H1 (cell line): ENCODE results near the gene TTBK2. TPM values are rescaled to one million over a fixed set of nuclear protein-coding genes. Genes with fewer than 3 reads are reported as not detected.

Experiments
- ATF3 ChIP-seq: IDR thresholded peaks from 2 replicates; pipeline ENCODE4 v1.6.1; 2011; ENCODE audit warnings: low read depth, mild to moderate bottlenecking, low read length; ENCODE audit not compliant: insufficient read depth
- CEBPB ChIP-seq: IDR thresholded peaks from 2 replicates; pipeline ENCODE4 v1.6.1; 2012; ENCODE audit warnings: low read depth, low read length
- CTBP2 ChIP-seq: IDR thresholded peaks from 2 replicates; pipeline ENCODE4 v1.7.0; 2011; ENCODE audit warnings: borderline replicate concordance, mild to moderate bottlenecking, moderate library complexity, mixed read lengths, low read length; ENCODE audit not compliant: insufficient read depth, insufficient read length
- EZH2 ChIP-seq: fragments of 200-600 bp; sonication (generic); IDR thresholded peaks from 2 replicates; pipeline ENCODE4 v1.7.1; 2012; ENCODE audit warnings: low read depth, mild to moderate bottlenecking, moderate library complexity, low read length, inconsistent platforms; ENCODE audit not compliant: severe bottlenecking
- KDM1A ChIP-seq: fragments of 200-600, 300-600 bp; sonication (generic); IDR thresholded peaks from 2 replicates; pipeline ENCODE4 v1.7.1; 2016; ENCODE audit warnings: mild to moderate bottlenecking, low read length, borderline replicate concordance
- SIX5 ChIP-seq: IDR thresholded peaks from 2 replicates; pipeline ENCODE4 v1.6.1; 2011; ENCODE audit warnings: mild to moderate bottlenecking, low read depth, low read length
- polyA plus RNA-seq, 7 experiments: library from polyadenylated mRNA; depleted of rRNA in 3 of 7; stranded (reverse) in 5 of 7; unstranded in 2 of 7; fragments of >200 nt in 5 of 7; fragments of 200-250 nt in 2 of 7; gene quantifications; 1 replicate in 5 of 7; 2 replicates in 1 of 7; 4 replicates in 1 of 7; pipeline versions ENCODE4 v1.2.1 to v1.2.3, GENCODE V29; 2011 to 2013; ENCODE audit warnings: missing spikeins in 2 of 7, mixed read lengths in 2 of 7
- total RNA-seq: library from RNA; stranded (reverse); fragmentation: NEBNext Ultra II Directional; extraction: Animal tissue kit (Norgen Biotek cat#: 25700); gene quantifications from 2 replicates; pipeline ENCODE4 v1.2.1, GENCODE V29; 2021
- TF ChIP-seq, protein P1 (sequence below), 3 experiments: IDR thresholded peaks; 1 replicate in 2 of 3; 2 replicates in 1 of 3; pipeline versions ENCODE4 v1.5.1 to v1.6.1; 2011; ENCODE audit warnings: low read length in 3 of 3, mild to moderate bottlenecking in 3 of 3, inconsistent platforms in 2 of 3, low read depth in 1 of 3, moderate library complexity in 1 of 3; ENCODE audit not compliant: insufficient read depth in 1 of 3; ENCODE audit errors: control extremely low read depth in 1 of 3

TTBK2 gene
- total and polyA plus RNA-seq, 2 of the 8 experiments (the other 6 are each of a cell fraction or from before 2014, with no cell fraction given) = 2.7 to 18.2 TPM

DNA sequence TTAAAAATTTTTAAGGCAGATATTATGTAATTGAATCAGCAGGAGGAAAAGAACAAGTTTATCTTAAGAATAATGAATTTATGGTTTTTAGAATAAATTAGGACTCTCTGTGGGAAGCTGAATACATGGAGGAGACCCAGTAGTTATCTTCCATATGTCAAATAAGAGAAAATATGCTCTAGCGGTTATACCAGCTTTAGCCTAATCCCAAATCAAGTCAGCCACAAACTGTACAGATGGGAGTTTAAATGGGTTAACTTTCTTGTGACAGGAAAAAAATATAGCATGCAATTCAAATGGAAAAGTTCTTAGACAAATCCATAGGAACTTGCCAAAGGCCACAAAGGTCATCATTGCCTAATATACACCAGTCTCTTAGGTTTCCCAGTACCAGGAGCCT is 84.3 kb downstream of the TTBK2 start (continued):
- TF ChIP-seq, protein P1, sequence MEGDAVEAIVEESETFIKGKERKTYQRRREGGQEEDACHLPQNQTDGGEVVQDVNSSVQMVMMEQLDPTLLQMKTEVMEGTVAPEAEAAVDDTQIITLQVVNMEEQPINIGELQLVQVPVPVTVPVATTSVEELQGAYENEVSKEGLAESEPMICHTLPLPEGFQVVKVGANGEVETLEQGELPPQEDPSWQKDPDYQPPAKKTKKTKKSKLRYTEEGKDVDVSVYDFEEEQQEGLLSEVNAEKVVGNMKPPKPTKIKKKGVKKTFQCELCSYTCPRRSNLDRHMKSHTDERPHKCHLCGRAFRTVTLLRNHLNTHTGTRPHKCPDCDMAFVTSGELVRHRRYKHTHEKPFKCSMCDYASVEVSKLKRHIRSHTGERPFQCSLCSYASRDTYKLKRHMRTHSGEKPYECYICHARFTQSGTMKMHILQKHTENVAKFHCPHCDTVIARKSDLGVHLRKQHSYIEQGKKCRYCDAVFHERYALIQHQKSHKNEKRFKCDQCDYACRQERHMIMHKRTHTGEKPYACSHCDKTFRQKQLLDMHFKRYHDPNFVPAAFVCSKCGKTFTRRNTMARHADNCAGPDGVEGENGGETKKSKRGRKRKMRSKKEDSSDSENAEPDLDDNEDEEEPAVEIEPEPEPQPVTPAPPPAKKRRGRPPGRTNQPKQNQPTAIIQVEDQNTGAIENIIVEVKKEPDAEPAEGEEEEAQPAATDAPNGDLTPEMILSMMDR (IDR thresholded peaks at IDR 0.05; ENCODE audit: control extremely low read depth in 1 of 3, insufficient read depth in 1 of 3, low read depth in 1 of 3, low read length in 3 of 3) = no peak
- TF ChIP-seq CEBPB (no peak), ATF3 (no peak), KDM1A (no peak), CTBP2 (no peak), SIX5 (no peak), EZH2 (no peak)
- TF ChIP-seq, all 59 proteins: peak for 0
